HEK293 (cell line): ENCODE data around the gene AFDN.
A peak's percentile ranks its signal among the peaks of the same experiment; 100 is the strongest.

Experiments used
- CTCF ChIA-PET: fragments of 350-600 bp; formaldehyde crosslinking; extraction: SDS; loops from one replicate; lab custom pipeline; 2021; ENCODE audit warnings: antibody characterized with exemption; lab: Yijun Ruan, JAX
- POLR2A ChIA-PET: fragments of 300-600 bp; formaldehyde crosslinking; extraction: SDS; loops from one replicate; lab custom pipeline; 2020; ENCODE audit warnings: antibody characterized with exemption, inconsistent platforms; lab: Yijun Ruan, JAX
- H3K27ac ChIP-seq: fragments of 200-500 bp; sonication (Bioruptor generic); 2 replicates; pipeline ENCODE4 v1.5.1; 2014; ENCODE audit warnings: low read depth, low read length, control low read depth, inconsistent platforms; ENCODE audit errors: extremely low read depth
- H3K36me3 ChIP-seq, 2 experiments: fragments of 200-500 bp in 1 of 2; sonication (Bioruptor generic) in 1 of 2; 1 replicate in 1 of 2; 2 replicates in 1 of 2; pipeline ENCODE4 v1.5.1; 2014 to 2017; ENCODE audit warnings: inconsistent platforms in 2 of 2, low read length in 2 of 2; ENCODE audit not compliant: control insufficient read depth in 2 of 2, insufficient read depth in 1 of 2
- H3K4me1 ChIP-seq: fragments of 200-500 bp; sonication (Bioruptor generic); 2 replicates; pipeline ENCODE4 v1.5.1; 2014; ENCODE audit warnings: mild to moderate bottlenecking, low read length, inconsistent platforms; ENCODE audit not compliant: control insufficient read depth, insufficient read depth
- H3K4me3 ChIP-seq: 2 replicates; pipeline ENCODE4 v1.5.1; 2011; ENCODE audit warnings: low read depth, mild to moderate bottlenecking, control low read depth, low read length, moderate library complexity
- H3K9me3 ChIP-seq: fragments of 200-500 bp; sonication (Bioruptor generic); 2 replicates; pipeline ENCODE4 v1.5.1; 2014; ENCODE audit warnings: low read depth, low read length, inconsistent platforms; ENCODE audit not compliant: control insufficient read depth, insufficient read depth
- BCL11A ChIP-seq: fragments of 450-650 bp; formaldehyde crosslinking; IDR thresholded peaks from 2 replicates; pipeline ENCODE4 v1.5.1; 2016; ENCODE audit warnings: low read depth, missing biosample characterization, missing genetic modification characterization
- BCL11B ChIP-seq: fragments of 450-650 bp; formaldehyde crosslinking; IDR thresholded peaks from 2 replicates; pipeline ENCODE4 v1.5.1; 2016; ENCODE audit warnings: low read depth, missing biosample characterization, missing genetic modification characterization
- GFI1B ChIP-seq: fragments of 450-650 bp; formaldehyde crosslinking; IDR thresholded peaks from 2 replicates; pipeline ENCODE4 v1.5.1; 2016; ENCODE audit warnings: missing biosample characterization, missing genetic modification characterization
- GLI2 ChIP-seq: fragments of 450-650 bp; formaldehyde crosslinking; IDR thresholded peaks from 2 replicates; pipeline ENCODE4; 2017; ENCODE audit warnings: missing biosample characterization, missing genetic modification characterization, low read depth, borderline replicate concordance
- INSM2 ChIP-seq: fragments of 450-650 bp; formaldehyde crosslinking; IDR thresholded peaks from 2 replicates; pipeline ENCODE4 v1.5.1; 2016; ENCODE audit warnings: missing biosample characterization, missing genetic modification characterization
- KLF10 ChIP-seq: fragments of 450-650 bp; IDR thresholded peaks from 2 replicates; pipeline ENCODE4 v1.5.1; 2018; ENCODE audit warnings: missing biosample characterization, mild to moderate bottlenecking, missing genetic modification characterization
- KLF7 ChIP-seq: fragments of 450-650 bp; formaldehyde crosslinking; IDR thresholded peaks from 2 replicates; pipeline ENCODE4 v1.5.1; 2016; ENCODE audit warnings: missing biosample characterization, missing genetic modification characterization, borderline replicate concordance
- KLF8 ChIP-seq: fragments of 450-650 bp; formaldehyde crosslinking; IDR thresholded peaks from 2 replicates; pipeline ENCODE4 v1.5.1; 2016; ENCODE audit warnings: missing biosample characterization, missing genetic modification characterization
- OVOL3 ChIP-seq: fragments of 450-650 bp; formaldehyde crosslinking; IDR thresholded peaks from 2 replicates; pipeline ENCODE4 v1.5.1; 2016; ENCODE audit warnings: missing biosample characterization, missing genetic modification characterization
- PRDM4 ChIP-seq: fragments of 450-650 bp; formaldehyde crosslinking; IDR thresholded peaks from 2 replicates; pipeline ENCODE4 v1.5.1; 2017; ENCODE audit warnings: missing biosample characterization, missing genetic modification characterization
- SCRT1 ChIP-seq: fragments of 450-650 bp; formaldehyde crosslinking; IDR thresholded peaks from 2 replicates; pipeline ENCODE4 v1.5.1; 2016; ENCODE audit warnings: missing biosample characterization, missing genetic modification characterization, borderline replicate concordance
- SP2 ChIP-seq: fragments of 450-650 bp; formaldehyde crosslinking; IDR thresholded peaks from 2 replicates; pipeline ENCODE4 v1.5.1; 2016; ENCODE audit warnings: missing biosample characterization, missing genetic modification characterization
- SP7 ChIP-seq: fragments of 450-650 bp; formaldehyde crosslinking; IDR thresholded peaks from 2 replicates; pipeline ENCODE4 v1.5.1; 2016; ENCODE audit warnings: missing biosample characterization, missing genetic modification characterization
- TCF7L2 ChIP-seq: IDR thresholded peaks from 2 replicates; pipeline ENCODE4 v1.6.1; 2011; ENCODE audit warnings: low read depth, mild to moderate bottlenecking, inconsistent platforms, low read length, moderate library complexity, borderline replicate concordance
- ZBTB49 ChIP-seq: fragments of 450-650 bp; formaldehyde crosslinking; IDR thresholded peaks from 2 replicates; pipeline ENCODE4 v1.5.1; 2016; ENCODE audit warnings: missing biosample characterization, missing genetic modification characterization, low read depth
- ZFP3 ChIP-seq: fragments of 450-650 bp; formaldehyde crosslinking; IDR thresholded peaks from 2 replicates; pipeline ENCODE4 v1.5.1; 2016; ENCODE audit warnings: low read depth, missing biosample characterization, missing genetic modification characterization
- ZNF146 ChIP-seq: fragments of 450-650 bp; formaldehyde crosslinking; IDR thresholded peaks from 2 replicates; pipeline ENCODE4 v1.5.1; 2016; ENCODE audit warnings: missing biosample characterization, missing genetic modification characterization
- ZNF398 ChIP-seq: fragments of 450-650 bp; formaldehyde crosslinking; IDR thresholded peaks from 2 replicates; pipeline ENCODE4 v1.5.1; 2017; ENCODE audit warnings: missing biosample characterization, missing genetic modification characterization
- ZNF488 ChIP-seq: fragments of 450-650 bp; formaldehyde crosslinking; IDR thresholded peaks from 2 replicates; pipeline ENCODE4 v1.5.1; 2016; ENCODE audit warnings: missing biosample characterization, missing genetic modification characterization
- ZNF514 ChIP-seq: fragments of 450-650 bp; formaldehyde crosslinking; IDR thresholded peaks from 2 replicates; pipeline ENCODE4 v1.5.1; 2016; ENCODE audit warnings: missing biosample characterization, missing genetic modification characterization
- ZNF629 ChIP-seq: fragments of 450-650 bp; formaldehyde crosslinking; IDR thresholded peaks from 2 replicates; pipeline ENCODE4 v1.5.1; 2017; ENCODE audit warnings: missing biosample characterization, missing genetic modification characterization
- ZNF639 ChIP-seq: fragments of 450-650 bp; formaldehyde crosslinking; IDR thresholded peaks from 2 replicates; pipeline ENCODE4 v1.5.1; 2016; ENCODE audit warnings: missing biosample characterization, missing genetic modification characterization
- ZNF664 ChIP-seq: fragments of 450-650 bp; formaldehyde crosslinking; IDR thresholded peaks from 2 replicates; pipeline ENCODE4 v1.5.1; 2016; ENCODE audit warnings: missing biosample characterization, missing genetic modification characterization
- ZNF701 ChIP-seq: fragments of 450-650 bp; formaldehyde crosslinking; IDR thresholded peaks from 2 replicates; pipeline ENCODE4 v1.5.1; 2016; ENCODE audit warnings: missing biosample characterization, missing genetic modification characterization
- ZNF704 ChIP-seq: fragments of 450-650 bp; formaldehyde crosslinking; IDR thresholded peaks from 2 replicates; pipeline ENCODE4 v1.5.1; 2016; ENCODE audit warnings: missing biosample characterization, missing genetic modification characterization
- ZNF830 ChIP-seq: fragments of 450-650 bp; IDR thresholded peaks from 2 replicates; pipeline ENCODE4 v1.5.0; 2018; ENCODE audit warnings: missing biosample characterization, missing genetic modification characterization, low read depth, mild to moderate bottlenecking, moderate library complexity
- ZXDB ChIP-seq: fragments of 450-650 bp; formaldehyde crosslinking; IDR thresholded peaks from 2 replicates; pipeline ENCODE4 v1.5.1; 2016; ENCODE audit warnings: missing biosample characterization, missing genetic modification characterization

AFDN gene

GRCh38 chr6:167829513-167829912, 2.8 kb downstream of the AFDN start:
- H3K9me3 ChIP-seq = no peaks in the 10 kb centered on the region
- H3K36me3 ChIP-seq = no peaks in the 10 kb centered on the region
- no peak overlapping the region for H3K4me3 ChIP-seq
- peaks cover 35% of the 10 kb centered on the region for H3K4me1 ChIP-seq
- ChIA-PET POLR2A (interaction anchor here (1.3 to 1.5 kb wide), 2 partner anchors 10 to 20 kb away, joined by 3 to 4 read pairs; no protein-coding TSS in a partner anchor), CTCF (interaction anchor here (0.9 to 1.5 kb wide), 5 partner anchors 20 to 478 kb away, joined by 3 to 9 read pairs (median 5); no protein-coding TSS in a partner anchor)
- no peak overlapping the region for H3K27ac ChIP-seq
- TF ChIP-seq ZFP3 (tag by site-specific recombination) (no peak), KLF10 (tag by site-specific recombination) (no peak; the same call in 1 of the 2 replicates), SCRT1 (peak; percentile 41; the same call in 1 of the 2 replicates), ZNF629 (peak; percentile 75), TCF7L2 (peak; percentile 71; the same call in 1 of the 2 replicates), SP7 (peak; percentile 99), BCL11A (peak; percentile 87), ZBTB49 (tag by site-specific recombination) (0 out of 2 replicates have a peak, but pooled peaks have one; percentile 49), PRDM4 (tag by site-specific recombination) (peak; percentile 72), ZNF398 (tag by site-specific recombination) (no peak), ZNF704 (tag by site-specific recombination) (no peak), SP2 (no peak), ZNF830 (tag by site-specific recombination) (no peak), ZNF664 (tag by site-specific recombination) (peak; percentile 74), GLI2 (tag by site-specific recombination) (peak; percentile 97), INSM2 (tag by site-specific recombination) (peak; percentile 57; the same call in 1 of the 2 replicates), ZNF639 (peak; percentile 86), ZXDB (tag by site-specific recombination) (peak; percentile 98), ZNF514 (tag by site-specific recombination) (no peak), OVOL3 (tag by site-specific recombination) (peak; percentile 80), GFI1B (tag by site-specific recombination) (peak; percentile 96), KLF8 (tag by site-specific recombination) (peak; percentile 51), KLF7 (tag by site-specific recombination) (peak; percentile 24; the same call in 1 of the 2 replicates), ZNF146 (tag by site-specific recombination) (peak; percentile 70; the same call in 1 of the 2 replicates), ZNF488 (peak; percentile 82), BCL11B (tag by site-specific recombination) (peak; percentile 97), ZNF701 (no peak)
